BLaER1 (cell line): ENCODE measurements around the gene PNISR.

Experiments used
- H3K27ac ChIP-seq: shearing (Covaris generic); formaldehyde crosslinking; 2 replicates; pipeline ENCODE4 v1.8.1; 2022
- H3K27me3 ChIP-seq: shearing (Covaris generic); formaldehyde crosslinking; 2 replicates; pipeline ENCODE4 v1.8.1; 2022
- H3K36me3 ChIP-seq: shearing (Covaris generic); formaldehyde crosslinking; 2 replicates; pipeline ENCODE4 v1.8.1; 2022
- H3K4me1 ChIP-seq: shearing (Covaris generic); formaldehyde crosslinking; 2 replicates; pipeline ENCODE4 v1.8.1; 2022
- H3K4me2 ChIP-seq: shearing (Covaris generic); formaldehyde crosslinking; 2 replicates; pipeline ENCODE4 v1.8.1; 2022
- H3K4me3 ChIP-seq: shearing (Covaris generic); formaldehyde crosslinking; 2 replicates; pipeline ENCODE4 v1.8.1; 2022
- H3K9ac ChIP-seq: shearing (Covaris generic); formaldehyde crosslinking; 2 replicates; pipeline ENCODE4 v1.8.1; 2022
- H3K9me3 ChIP-seq: shearing (Covaris generic); formaldehyde crosslinking; 2 replicates; pipeline ENCODE4 v1.8.1; 2022
- H4K20me1 ChIP-seq: shearing (Covaris generic); formaldehyde crosslinking; 2 replicates; pipeline ENCODE4 v1.8.1; 2022
- Cebpa-rat ChIP-seq: shearing (Covaris generic); IDR thresholded peaks from 2 replicates; pipeline ENCODE4 v1.8.1; 2022

PNISR gene

GRCh38 chr6:99369533-99369932 is 55.6 kb downstream of the PNISR start:
- H3K4me3 ChIP-seq: no peak overlapping the region
- no peaks in the 10 kb centered on the region for H3K9me3 ChIP-seq
- H3K36me3 ChIP-seq: no peaks in the 10 kb centered on the region
- no peak overlapping the region for H3K9ac ChIP-seq
- no peaks in the 10 kb centered on the region for H3K4me1 ChIP-seq
- no peaks in the 10 kb centered on the region for H4K20me1 ChIP-seq
- H3K27ac ChIP-seq: no peak overlapping the region
- TF ChIP-seq Cebpa-rat: no peak
- H3K27me3 ChIP-seq: no peaks in the 10 kb centered on the region
- H3K4me2 ChIP-seq: no peak overlapping the region

GRCh38 chr6:99366852-99367251 is 58.3 kb downstream of the PNISR start:
- no peak overlapping the region for H3K9ac ChIP-seq
- no peak overlapping the region for H3K27ac ChIP-seq
- H3K4me3 ChIP-seq: no peak overlapping the region
- no peaks in the 10 kb centered on the region for H4K20me1 ChIP-seq
- no peaks in the 10 kb centered on the region for H3K27me3 ChIP-seq
- no peak overlapping the region for H3K4me2 ChIP-seq
- no peaks in the 10 kb centered on the region for H3K36me3 ChIP-seq
- no peak for TF ChIP-seq Cebpa-rat
- H3K9me3 ChIP-seq: no peaks in the 10 kb centered on the region
- H3K4me1 ChIP-seq: no peaks in the 10 kb centered on the region

- Histone ChIP-seq H3K36me3 (no peaks in the 10 kb centered on the region), H3K27me3 (no peaks in the 10 kb centered on the region), H3K27ac (no peak overlapping the region), H4K20me1 (no peaks in the 10 kb centered on the region), H3K9ac (no peak overlapping the region), H3K4me3 (no peak overlapping the region), H3K4me2 (no peak overlapping the region), H3K9me3 (no peaks in the 10 kb centered on the region), H3K4me1 (no peaks in the 10 kb centered on the region)
- no peak for TF ChIP-seq Cebpa-rat
Observed at GRCh38 chr6:99364026-99364425, 61.1 kb downstream of the PNISR start.

- Histone ChIP-seq H3K9ac (no peak overlapping the region), H4K20me1 (no peaks in the 10 kb centered on the region)
- TF ChIP-seq Cebpa-rat: no peak
Observed at GRCh38 chr6:99362678-99363268, 62.3 kb downstream of the PNISR start.

GRCh38 chr6:99359800-99360199 is 65.3 kb downstream of the PNISR start:
- Histone ChIP-seq H3K27ac (no peak overlapping the region), H3K9ac (no peak overlapping the region), H3K4me3 (no peak overlapping the region), H3K4me1 (no peaks in the 10 kb centered on the region), H3K9me3 (no peaks in the 10 kb centered on the region), H3K27me3 (no peaks in the 10 kb centered on the region), H3K4me2 (no peak overlapping the region), H4K20me1 (no peaks in the 10 kb centered on the region), H3K36me3 (no peaks in the 10 kb centered on the region)
- no peak for TF ChIP-seq Cebpa-rat

More at GRCh38 chr6:99362678-99363268, 62.3 kb downstream of the PNISR start:
- H3K36me3 ChIP-seq: no peaks in the 10 kb centered on the region
- H3K27me3 ChIP-seq: no peaks in the 10 kb centered on the region
- no peaks in the 10 kb centered on the region for H3K4me1 ChIP-seq
- H3K4me2 ChIP-seq: no peak overlapping the region
- H3K9me3 ChIP-seq: no peaks in the 10 kb centered on the region
- no peak overlapping the region for H3K4me3 ChIP-seq
- H3K27ac ChIP-seq: no peak overlapping the region

- TF ChIP-seq Cebpa-rat: no peak
- H3K4me3 ChIP-seq: no peak overlapping the region
- H3K9ac ChIP-seq: no peak overlapping the region
- no peaks in the 10 kb centered on the region for H3K9me3 ChIP-seq
- no peak overlapping the region for H3K4me2 ChIP-seq
- no peak overlapping the region for H3K27ac ChIP-seq
- H3K36me3 ChIP-seq: no peaks in the 10 kb centered on the region
- no peaks in the 10 kb centered on the region for H3K27me3 ChIP-seq
- H4K20me1 ChIP-seq: no peaks in the 10 kb centered on the region
- no peaks in the 10 kb centered on the region for H3K4me1 ChIP-seq
Observed at GRCh38 chr6:99356641-99357040, 68.5 kb downstream of the PNISR start.

- Histone ChIP-seq H4K20me1 (no peaks in the 10 kb centered on the region), H3K4me2 (no peak overlapping the region), H3K36me3 (no peaks in the 10 kb centered on the region), H3K9ac (no peak overlapping the region), H3K9me3 (no peaks in the 10 kb centered on the region), H3K27ac (no peak overlapping the region), H3K4me3 (no peak overlapping the region), H3K4me1 (no peaks in the 10 kb centered on the region), H3K27me3 (no peaks in the 10 kb centered on the region)
- TF ChIP-seq Cebpa-rat: no peak
Observed at GRCh38 chr6:99354983-99355382, 70.1 kb downstream of the PNISR start.

GRCh38 chr6:99353126-99353525 is 72.0 kb downstream of the PNISR start:
- H3K4me1 ChIP-seq: no peaks in the 10 kb centered on the region
- H3K36me3 ChIP-seq: no peaks in the 10 kb centered on the region
- no peaks in the 10 kb centered on the region for H3K27me3 ChIP-seq
- peaks cover 7% of the 10 kb centered on the region for H3K9me3 ChIP-seq
- H3K4me2 ChIP-seq: no peak overlapping the region
- no peaks in the 10 kb centered on the region for H4K20me1 ChIP-seq
- no peak overlapping the region for H3K9ac ChIP-seq
- H3K4me3 ChIP-seq: no peak overlapping the region
- TF ChIP-seq Cebpa-rat: no peak
- no peak overlapping the region for H3K27ac ChIP-seq

- H3K36me3 ChIP-seq: no peaks in the 10 kb centered on the region
- peaks cover 7% of the 10 kb centered on the region for H3K9me3 ChIP-seq
- no peaks in the 10 kb centered on the region for H3K4me1 ChIP-seq
- H3K27ac ChIP-seq: no peak overlapping the region
- no peak overlapping the region for H3K4me2 ChIP-seq
- no peak overlapping the region for H3K4me3 ChIP-seq
- TF ChIP-seq Cebpa-rat: no peak
- no peaks in the 10 kb centered on the region for H4K20me1 ChIP-seq
- H3K27me3 ChIP-seq: no peaks in the 10 kb centered on the region
- no peak overlapping the region for H3K9ac ChIP-seq
Observed at GRCh38 chr6:99350573-99350972, 74.5 kb downstream of the PNISR start.

- Histone ChIP-seq H3K27ac (no peak within 1 kb of the TSS), H3K4me3 (no peak within 1 kb of the TSS), H3K4me1 (no peaks in the 10 kb centered on the region), H3K9ac (no peak within 1 kb of the TSS), H3K36me3 (no peaks in the 10 kb centered on the region), H3K27me3 (no peaks in the 10 kb centered on the region), H3K4me2 (no peak within 1 kb of the TSS), H4K20me1 (no peaks in the 10 kb centered on the region), H3K9me3 (peaks cover 7% of the 10 kb centered on the region)
- TF ChIP-seq Cebpa-rat: no peak
Observed at GRCh38 chr6:99349171-99350141, 75.7 kb downstream of the PNISR start, which contains the start of gene FAXC. Gene FAXC (minus strand): TSS chr6:99349674. CDS start chr6:99349372, 302 bp downstream.
